SKM-1 (cell line): Measurements from ENCODE around the gene CNPPD1.

ENCODE experiments used
- DNase-seq: peaks from one replicate; lab custom pipeline; 2025; ENCODE audit not compliant: unreplicated experiment; lab: John Stamatoyannopoulos, UW

The CNPPD1 gene

DNA sequence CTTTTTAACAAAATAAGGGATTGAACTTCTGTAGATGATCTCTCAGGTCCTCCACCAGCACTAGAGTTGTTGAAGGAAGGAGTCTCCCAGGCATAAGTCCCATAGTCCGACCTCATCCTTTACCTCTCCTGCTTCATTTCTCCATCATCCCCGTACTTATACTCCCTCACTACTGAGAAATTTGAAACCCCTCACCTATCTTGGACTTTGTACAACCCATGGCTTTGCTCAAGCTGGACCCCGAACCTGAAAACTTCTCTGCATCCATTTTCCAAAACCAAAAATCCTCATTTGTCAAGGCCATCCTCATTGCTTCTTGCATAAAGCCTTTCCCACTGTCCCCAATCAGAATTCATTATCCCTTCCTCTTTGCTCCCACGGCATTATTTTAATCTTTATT lies 15.6 kb downstream of the CNPPD1 start:
- no peak for DNase-seq

- peak; percentile 71 for DNase-seq
These were observed 16.3 kb downstream of the CNPPD1 start, which contains the start of gene NHEJ1 for GRCh38 chr2:219160186-219161017. TSS of gene NHEJ1 (minus strand) at chr2:219160815. CDS start at chr2:219158362, 2,453 bp downstream.

DNA sequence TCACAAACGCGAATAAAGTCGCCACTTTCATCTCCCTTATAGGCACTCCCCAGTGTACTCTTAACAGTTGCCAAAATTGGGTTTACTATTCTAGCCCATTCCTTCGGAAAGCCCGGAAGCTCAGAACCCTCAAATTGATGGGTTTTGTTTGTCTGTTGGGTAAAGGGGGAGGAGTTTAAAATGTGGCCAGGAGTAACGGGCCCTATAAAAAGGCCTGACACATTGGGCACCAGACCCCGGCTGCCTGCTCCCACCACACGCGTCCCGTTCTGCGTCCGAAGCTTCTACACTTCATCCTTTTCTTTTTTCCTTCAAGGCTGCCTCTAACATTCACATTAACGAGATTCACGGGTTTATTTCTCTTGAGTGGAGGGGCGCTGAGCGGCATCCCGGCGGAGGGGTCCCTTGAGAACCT lies 16.9 kb downstream of the CNPPD1 start:
- DNase-seq = no peak

DNA sequence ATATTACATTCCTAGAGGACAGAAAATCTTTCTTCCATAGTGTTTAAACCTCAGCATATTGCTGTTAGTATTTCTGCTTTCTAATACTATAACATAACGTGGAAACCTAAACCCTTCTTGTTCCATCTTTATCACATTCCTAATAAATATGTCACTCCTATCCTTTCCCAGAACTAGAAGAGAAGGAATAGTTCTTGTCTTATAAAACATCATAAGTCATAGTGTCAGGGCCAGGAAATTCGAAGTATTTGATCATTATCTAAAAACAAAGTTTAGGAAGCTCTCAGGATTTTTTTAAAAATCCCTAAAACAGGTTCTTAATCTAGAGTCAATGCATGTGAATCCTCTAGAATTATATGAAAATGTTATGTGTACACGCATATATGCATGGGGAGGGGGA lies 18.1 kb downstream of the CNPPD1 start:
- no peak for DNase-seq

DNA sequence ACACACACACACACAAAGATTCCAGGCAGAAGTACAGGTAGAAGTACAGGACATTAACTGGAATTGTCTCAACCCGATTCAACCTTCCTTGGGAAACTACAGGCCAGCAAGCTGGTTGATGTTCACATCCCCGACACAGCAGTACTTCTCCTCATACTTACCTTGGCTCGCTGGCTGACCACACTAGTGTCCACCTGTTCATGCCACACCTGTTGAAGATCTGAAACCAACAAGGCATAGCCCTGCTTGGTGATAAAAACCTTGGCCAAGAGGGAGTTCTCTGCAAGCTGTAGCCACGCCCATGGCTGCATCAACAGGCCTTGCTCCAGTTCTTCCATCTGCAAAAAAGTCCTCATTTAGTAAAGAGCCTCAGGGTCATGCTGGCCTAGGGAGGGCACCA lies 18.7 kb downstream of the CNPPD1 start:
- no peak for DNase-seq

- DNase-seq = no peak
These were observed 19.3 kb downstream of the CNPPD1 start for GRCh38 chr2:219157396-219157795.

DNA sequence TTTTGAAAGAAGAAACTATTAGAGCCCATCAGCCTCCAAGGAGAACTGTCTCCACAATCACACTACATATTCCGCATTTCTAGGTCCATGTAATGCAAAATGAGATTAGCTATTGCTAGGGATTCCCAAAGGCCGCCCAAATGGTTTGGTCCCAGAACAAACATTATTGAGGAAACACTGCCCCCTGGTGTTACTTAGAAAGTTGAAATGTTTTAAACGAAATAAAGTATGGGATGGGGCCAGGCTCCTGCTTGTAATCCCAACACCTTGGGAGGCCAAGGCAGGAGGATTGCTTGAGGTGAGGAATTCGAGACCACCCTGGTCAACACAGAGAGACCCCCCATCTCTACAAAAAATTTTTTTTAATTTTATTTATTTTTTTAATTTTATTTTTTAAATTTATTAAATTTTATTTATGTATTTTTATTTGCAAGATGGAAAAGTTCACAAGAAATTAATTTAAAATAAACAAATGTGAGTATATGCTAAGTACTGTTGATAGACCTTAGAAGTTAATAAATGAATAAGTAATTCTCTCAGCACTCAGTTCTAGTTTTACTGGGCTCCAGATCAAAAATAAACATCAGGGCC lies 21.6 kb downstream of the CNPPD1 start:
- peak; percentile 77 for DNase-seq

GRCh38 chr2:219149667-219150066 lies 27.1 kb downstream of the CNPPD1 start:
- DNase-seq = no peak

DNA sequence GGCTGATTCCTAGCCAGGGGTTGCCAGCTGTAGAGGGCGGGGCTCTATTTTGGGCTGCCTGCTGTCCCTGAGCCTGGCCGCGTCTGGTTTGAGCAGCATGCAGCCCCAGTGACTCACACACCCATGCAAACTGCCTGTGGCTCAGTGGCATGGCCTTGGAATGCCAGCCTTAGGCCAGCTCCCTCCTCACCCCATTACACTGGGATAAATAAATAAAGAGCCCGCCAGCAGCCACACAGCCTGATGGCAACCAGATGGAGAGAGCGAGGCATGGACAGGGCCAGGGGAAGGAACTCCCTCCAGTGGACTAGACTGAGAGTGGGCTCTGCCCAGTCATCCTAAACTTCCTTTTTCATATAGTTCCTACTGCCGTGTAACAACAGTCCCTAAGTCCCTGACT lies 34.4 kb downstream of the CNPPD1 start:
- no peak for DNase-seq

- no peak for DNase-seq
These were observed 36.0 kb downstream of the CNPPD1 start for GRCh38 chr2:219140722-219141121.

GRCh38 chr2:219133976-219134375 lies 42.7 kb downstream of the CNPPD1 start:
- no peak for DNase-seq

DNA sequence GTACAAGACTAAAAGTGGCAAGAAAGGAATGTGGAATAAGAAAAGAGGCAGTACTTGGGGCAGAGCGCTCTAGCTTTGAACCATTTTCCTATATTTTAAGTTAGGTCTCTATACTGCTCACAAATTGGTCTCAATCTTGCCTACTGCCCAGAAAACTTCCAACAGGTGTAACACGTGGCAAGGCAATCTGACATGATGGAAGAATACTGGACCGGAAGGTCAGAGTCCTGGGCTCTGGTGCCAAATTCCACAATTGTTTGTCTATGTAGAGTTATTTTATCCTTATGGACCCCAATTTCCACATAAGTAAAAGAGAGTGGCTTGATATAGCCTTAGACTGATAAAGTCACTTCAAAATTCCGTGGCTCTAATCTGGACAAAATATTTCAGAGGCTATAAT lies 45.0 kb downstream of the CNPPD1 start:
- DNase-seq = no peak

GRCh38 chr2:219131327-219131726 lies 45.4 kb downstream of the CNPPD1 start:
- no peak for DNase-seq

- DNase-seq = no peak
These were observed 47.1 kb downstream of the CNPPD1 start for GRCh38 chr2:219129589-219129988.

- no peak for DNase-seq
These were observed 48.3 kb downstream of the CNPPD1 start for GRCh38 chr2:219128396-219128795.

DNA sequence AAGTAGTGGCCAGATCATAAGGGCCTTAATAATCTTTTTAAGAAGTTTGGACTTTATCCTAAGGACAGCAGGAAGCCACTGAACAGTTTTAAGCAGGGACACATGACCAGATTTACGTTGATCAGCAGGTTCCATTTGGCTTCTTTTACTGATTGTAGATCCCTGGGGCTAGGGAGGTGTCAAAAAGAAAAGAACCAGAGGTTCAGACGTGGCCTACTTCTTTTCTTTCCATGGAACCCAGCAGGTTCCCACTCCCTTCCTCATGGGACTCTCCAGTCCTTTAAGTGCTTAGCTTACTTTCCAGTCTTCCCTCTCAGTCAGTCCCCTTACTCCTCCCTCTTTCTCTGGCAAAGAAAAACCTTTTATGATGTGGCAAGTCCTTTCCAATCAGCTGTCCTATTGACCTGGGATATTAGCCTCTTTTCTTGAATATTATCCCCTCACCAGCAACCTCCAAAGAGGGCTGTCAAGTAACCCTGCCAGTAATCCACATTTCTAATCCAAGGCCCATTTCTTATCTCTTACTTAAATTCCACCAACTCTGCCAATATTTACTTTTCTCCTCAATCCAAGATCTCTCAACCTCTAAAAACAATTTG lies 49.6 kb downstream of the CNPPD1 start:
- DNase-seq = no peak

- no peak for DNase-seq
These were observed 50.2 kb downstream of the CNPPD1 start for GRCh38 chr2:219126555-219126954.

- no peak for DNase-seq
These were observed 50.8 kb downstream of the CNPPD1 start for GRCh38 chr2:219125886-219126270.

DNA sequence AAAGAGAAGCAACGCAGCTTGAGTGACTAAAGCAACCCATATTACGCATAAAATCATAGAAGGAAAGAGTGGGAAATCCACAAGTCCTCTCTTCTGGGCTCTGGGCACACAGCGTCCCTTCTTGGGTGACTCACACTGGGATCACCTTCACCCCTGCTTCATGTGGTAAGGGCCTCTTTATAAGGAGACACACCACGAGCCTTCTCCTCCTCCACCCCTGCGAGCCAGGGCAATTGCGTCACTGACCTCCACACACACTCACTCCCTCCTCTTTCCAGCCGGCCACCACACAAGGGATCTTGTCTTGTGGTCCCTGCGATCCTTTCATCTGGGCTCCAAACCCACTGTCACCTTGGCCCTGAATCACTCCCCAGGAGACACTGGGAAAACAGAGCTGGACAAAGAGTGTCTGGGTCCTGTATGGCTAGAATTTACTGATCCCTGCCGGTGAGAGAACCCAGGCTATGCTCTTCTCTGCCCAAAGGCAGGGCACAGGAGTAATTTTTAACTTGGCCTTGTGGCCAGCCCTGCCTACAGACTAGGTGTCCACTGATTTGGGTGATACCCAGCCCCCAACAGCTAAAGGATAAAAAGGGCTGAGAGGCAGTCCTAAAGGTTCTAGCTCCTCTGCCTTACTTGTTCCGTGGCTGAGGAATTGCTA lies 51.4 kb downstream of the CNPPD1 start:
- DNase-seq = no peak

DNA sequence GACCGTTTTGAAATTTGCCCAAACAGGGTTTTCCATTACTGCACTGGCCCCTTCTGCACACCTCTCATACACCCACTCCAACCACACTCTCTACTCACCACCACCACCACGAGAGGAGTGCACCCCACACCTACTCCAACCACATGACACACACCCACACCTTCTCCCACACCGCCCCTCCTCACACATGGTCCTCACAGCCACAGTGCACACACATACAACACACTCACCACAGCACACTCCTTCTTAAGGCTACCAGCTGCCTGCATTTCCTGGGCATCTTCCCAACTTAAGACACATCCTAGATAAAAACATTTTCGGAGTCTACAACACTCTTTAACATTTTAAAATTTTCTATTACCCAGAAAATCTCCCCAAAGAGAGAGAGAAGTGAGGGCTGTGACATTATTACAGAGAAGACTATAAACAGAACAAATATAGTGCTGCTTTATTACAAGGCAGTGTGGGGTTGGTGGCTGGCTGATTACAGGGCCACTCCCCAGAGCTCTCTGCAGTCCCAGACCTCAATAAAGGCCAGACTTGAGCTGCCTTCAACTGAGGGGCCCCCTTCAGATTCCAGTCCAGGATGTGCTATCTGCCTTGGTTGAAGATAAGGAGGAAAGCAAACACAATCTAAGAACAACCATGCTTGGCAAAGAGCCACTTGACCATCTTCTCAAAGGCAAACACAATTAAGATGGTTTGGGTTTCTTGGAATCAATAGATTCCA lies 52.2 kb downstream of the CNPPD1 start:
- DNase-seq = no peak
